OCI-LY7 (cell line): ENCODE measurements around the gene TXNIP. TPM values are rescaled to one million over a fixed set of nuclear protein-coding genes. Genes with fewer than 3 reads are reported as not detected.
A peak's percentile ranks its signal among the peaks of the same experiment; 100 is the strongest.

Experiments used
- BruUV-seq: library from RNA; stranded (reverse); fragments of 400-500 nt; replicated peaks from 2 replicates; lab custom pipeline; 2021; lab: Mats Ljungman, UMichigan
- CTCF ChIA-PET: fragments of 300-600 bp; sonication (Branson Sonifier 250); formaldehyde crosslinking; loops from one replicate; lab custom pipeline; 2022; ENCODE audit warnings: antibody characterized with exemption; ENCODE audit not compliant: unreplicated experiment; lab: Charles Lee
- POLR2A ChIA-PET: fragments of 300-600 bp; sonication (Branson Sonifier 250); formaldehyde crosslinking; loops from one replicate; lab custom pipeline; 2022; ENCODE audit warnings: antibody characterized with exemption; lab: Charles Lee
- DNase-seq: peaks from one replicate; pipeline ENCODE4 v3.0.0-alpha.2; 2015; ENCODE audit warnings: low spot score
- H2AFZ ChIP-seq: fragments of 200-600 bp; sonication (generic), shearing (Covaris generic); 2 replicates; pipeline ENCODE4 v1.6.1; 2014; ENCODE audit warnings: mild to moderate bottlenecking, antibody characterized with exemption, low read length, moderate library complexity
- H3K27ac ChIP-seq: fragments of 200-600 bp; sonication (generic); 2 replicates; pipeline ENCODE4 v1.5.1; 2014; ENCODE audit warnings: mixed run types, low read depth, mild to moderate bottlenecking, moderate library complexity, low read length, inconsistent platforms; ENCODE audit not compliant: poor library complexity, severe bottlenecking
- H3K36me3 ChIP-seq: fragments of 200-600 bp; sonication (generic); 2 replicates; pipeline ENCODE4 v1.6.1; 2014; ENCODE audit warnings: mild to moderate bottlenecking, antibody characterized with exemption, low read length, moderate library complexity, mixed read lengths; ENCODE audit not compliant: insufficient read depth
- H3K4me1 ChIP-seq: fragments of 200-600 bp; sonication (generic); 2 replicates; pipeline ENCODE4 v1.5.1; 2014; ENCODE audit warnings: mild to moderate bottlenecking, low read length; ENCODE audit not compliant: insufficient read depth, poor library complexity, severe bottlenecking
- H3K4me2 ChIP-seq: fragments of 200-600 bp; sonication (generic); 2 replicates; pipeline ENCODE4 v1.6.1; 2014; ENCODE audit warnings: mild to moderate bottlenecking, low read length
- H3K4me3 ChIP-seq: fragments of 200-600 bp; sonication (generic); 2 replicates; pipeline ENCODE4 v1.5.1; 2014; ENCODE audit warnings: mild to moderate bottlenecking, low read depth, low read length; ENCODE audit not compliant: poor library complexity, severe bottlenecking
- H3K79me2 ChIP-seq: fragments of 200-600 bp; sonication (generic); 2 replicates; pipeline ENCODE4 v1.6.1; 2016; ENCODE audit warnings: low read depth, mild to moderate bottlenecking, low read length, moderate library complexity, mixed read lengths; ENCODE audit not compliant: insufficient read depth
- H3K9me2 ChIP-seq: fragments of 200-600 bp; sonication (generic); 2 replicates; pipeline ENCODE4 v1.6.1; 2016; ENCODE audit warnings: mild to moderate bottlenecking, low read length, mixed read lengths; ENCODE audit not compliant: insufficient read depth
- H3K9me3 ChIP-seq: fragments of 200-600 bp; sonication (generic); 2 replicates; pipeline ENCODE4 v1.6.1; 2014; ENCODE audit warnings: mild to moderate bottlenecking, mixed run types, low read length, mixed read lengths
- H4K20me1 ChIP-seq: fragments of 200-600 bp; sonication (generic); 2 replicates; pipeline ENCODE4 v1.6.1; 2014; ENCODE audit warnings: mild to moderate bottlenecking, antibody characterized with exemption, low read length, moderate library complexity, mixed read lengths; ENCODE audit not compliant: insufficient read depth
- EZH2phosphoT487 ChIP-seq: fragments of 200-600 bp; sonication (generic); IDR thresholded peaks from 2 replicates; pipeline ENCODE4 v1.6.1; 2018; ENCODE audit warnings: low read depth, borderline replicate concordance, mild to moderate bottlenecking, mixed run types, antibody characterized with exemption, low read length, moderate library complexity, mixed read lengths
- intact Hi-C: fragments of 100-400 bp; cut with micrococcal nuclease; formaldehyde crosslinking; loops from one replicate; pipeline ENCODE4 v1.10.0; 2022; ENCODE audit not compliant: unreplicated experiment
- total RNA-seq, 2 experiments: library from RNA; depleted of rRNA in 1 of 2; stranded (reverse); fragments of >200 nt in 1 of 2; shearing (Covaris generic) in 1 of 2; gene quantifications; 2 replicates each; pipeline ENCODE4 v1.2.3, GENCODE V29; 2014 to 2022
- TF ChIP-seq, protein P1 (sequence below): fragments of 200-600 bp; sonication (generic); conservative IDR thresholded peaks from 2 replicates; pipeline ENCODE4 v1.5.1; 2014; ENCODE audit warnings: mild to moderate bottlenecking, antibody characterized with exemption, low read length, moderate library complexity, mixed read lengths

The TXNIP gene
- total RNA-seq, 2 experiments from 2014 or later = 50.3 to 144 TPM

DNA sequence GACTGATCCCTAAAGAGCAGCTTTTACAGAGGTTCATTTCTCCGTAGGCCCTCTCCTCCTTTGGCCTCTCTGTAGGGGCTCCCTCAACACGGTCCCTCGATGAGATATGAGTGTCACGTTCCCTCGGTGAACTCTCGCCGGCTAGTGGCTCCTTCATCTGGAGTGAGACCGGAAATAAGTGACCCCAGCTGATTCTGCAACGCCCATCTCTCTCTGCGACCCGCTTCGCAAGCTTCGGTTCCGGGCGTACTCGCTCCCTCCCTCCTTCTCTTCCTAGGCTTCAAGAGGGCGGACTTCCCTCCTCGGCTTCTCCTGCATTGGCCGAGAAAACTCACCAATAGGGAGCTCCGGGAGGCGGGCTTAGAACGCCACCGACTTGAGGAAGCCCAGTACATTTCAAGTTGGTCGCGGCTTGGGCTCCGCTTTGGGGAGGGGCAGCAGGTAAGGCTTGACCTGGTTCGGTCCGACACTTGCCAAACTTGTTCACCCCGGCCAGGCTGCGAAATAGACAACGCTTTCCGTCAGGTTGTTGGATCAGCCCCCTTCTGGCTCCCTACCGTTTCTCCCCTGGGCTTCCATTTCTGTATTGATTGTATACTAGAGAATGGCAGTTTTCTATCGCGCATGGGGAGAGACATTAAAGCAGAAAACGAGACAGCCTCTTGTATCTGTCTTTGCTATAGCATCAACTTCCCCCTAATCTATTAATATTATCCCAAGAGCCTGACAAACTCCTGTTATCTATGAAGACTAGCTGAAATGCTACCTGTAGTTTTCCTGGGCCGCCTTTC, 31.9 kb downstream of the TXNIP start, which contains the start of the genes ANKRD34A and POLR3GL:
TSS of gene ANKRD34A (minus strand) at position 248 of the 791 bp plus-strand sequence. CDS start 2,816 bp downstream, outside the sequence.
TSS of gene POLR3GL (plus strand) at position 363 of the 791 bp plus-strand sequence. CDS start 10,176 bp downstream, outside the sequence.
- ChIA-PET POLR2A (interaction anchor here (0.5 to 5.5 kb wide), 23 partner anchors 10 to 138 kb away, joined by 3 to 58 read pairs (median 4); partner anchors contain the start of genes NUDT17, PIAS3 and RBM8A), CTCF (interaction anchor here (0.6 to 1.1 kb wide), 4 partner anchors 33 to 119 kb away, joined by 3 read pairs; partner anchors contain the start of gene NUDT17)
- H4K20me1 ChIP-seq = no peaks in the 10 kb centered on the region
- H3K36me3 ChIP-seq = peaks cover 6% of the 10 kb centered on the region
- peaks cover 3% of the 10 kb centered on the region; the same call in 1 of the 2 replicates for H3K9me3 ChIP-seq
- peak within 1 kb of the TSS; percentile 84 for H2AFZ ChIP-seq
- H3K4me3 ChIP-seq = peak within 1 kb of the TSS; percentile 75
- TF ChIP-seq, protein P1, sequence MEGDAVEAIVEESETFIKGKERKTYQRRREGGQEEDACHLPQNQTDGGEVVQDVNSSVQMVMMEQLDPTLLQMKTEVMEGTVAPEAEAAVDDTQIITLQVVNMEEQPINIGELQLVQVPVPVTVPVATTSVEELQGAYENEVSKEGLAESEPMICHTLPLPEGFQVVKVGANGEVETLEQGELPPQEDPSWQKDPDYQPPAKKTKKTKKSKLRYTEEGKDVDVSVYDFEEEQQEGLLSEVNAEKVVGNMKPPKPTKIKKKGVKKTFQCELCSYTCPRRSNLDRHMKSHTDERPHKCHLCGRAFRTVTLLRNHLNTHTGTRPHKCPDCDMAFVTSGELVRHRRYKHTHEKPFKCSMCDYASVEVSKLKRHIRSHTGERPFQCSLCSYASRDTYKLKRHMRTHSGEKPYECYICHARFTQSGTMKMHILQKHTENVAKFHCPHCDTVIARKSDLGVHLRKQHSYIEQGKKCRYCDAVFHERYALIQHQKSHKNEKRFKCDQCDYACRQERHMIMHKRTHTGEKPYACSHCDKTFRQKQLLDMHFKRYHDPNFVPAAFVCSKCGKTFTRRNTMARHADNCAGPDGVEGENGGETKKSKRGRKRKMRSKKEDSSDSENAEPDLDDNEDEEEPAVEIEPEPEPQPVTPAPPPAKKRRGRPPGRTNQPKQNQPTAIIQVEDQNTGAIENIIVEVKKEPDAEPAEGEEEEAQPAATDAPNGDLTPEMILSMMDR = no peak
- TF ChIP-seq EZH2phosphoT487 = no peak
- H3K4me1 ChIP-seq = peaks cover 51% of the 10 kb centered on the region
- DNase-seq = peak; percentile 95
- peaks cover 6% of the 10 kb centered on the region; the same call in 1 of the 2 replicates for H3K79me2 ChIP-seq
- H3K4me2 ChIP-seq = peak within 1 kb of the TSS; percentile 96
- TSS peak; percentile 92 for BruUV-seq
- intact Hi-C loops = loop anchor here (1.0 kb wide), 1 partner anchor 37 kb away; the partner anchor contains the start of gene RBM8A
- no peaks in the 10 kb centered on the region for H3K9me2 ChIP-seq
- H3K27ac ChIP-seq = peak within 1 kb of the TSS; percentile 36

DNA sequence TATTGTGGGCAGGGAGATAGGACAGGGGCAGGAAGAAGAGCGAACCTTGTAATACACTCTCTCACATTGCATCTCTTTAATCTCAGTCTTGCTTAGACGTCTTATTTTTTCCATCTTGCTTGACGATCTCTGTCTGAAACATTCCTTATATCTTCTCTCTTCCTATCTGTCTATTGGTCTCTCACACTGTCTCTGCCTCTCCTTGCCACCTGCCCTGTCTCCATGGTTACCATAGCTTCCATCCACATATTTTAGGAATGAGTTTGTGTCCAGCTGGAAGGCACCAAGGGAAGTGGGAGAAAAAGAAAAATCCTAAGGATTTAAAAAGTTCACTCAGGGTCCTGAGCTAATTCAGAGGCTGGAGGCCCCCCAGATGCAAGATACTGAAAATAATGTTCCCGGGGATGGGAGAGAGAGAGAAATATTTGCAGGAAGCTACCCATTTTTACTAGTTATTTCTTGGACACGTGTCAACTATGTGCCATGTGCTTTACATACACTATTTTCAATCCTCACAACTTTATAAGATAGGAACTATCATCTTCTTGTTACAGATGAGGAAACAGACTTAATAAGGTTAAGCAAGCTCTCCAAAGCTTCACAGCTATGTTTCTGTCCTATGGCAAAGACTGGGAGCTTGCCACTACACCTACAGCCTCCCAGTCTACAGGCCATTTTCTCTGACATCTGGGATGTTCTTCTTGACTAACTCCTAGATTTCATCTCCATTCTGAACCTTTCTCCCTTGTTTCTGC, 32.9 kb downstream of the TXNIP start:
- Histone ChIP-seq H2AFZ (peak overlapping the region; percentile 27; the same call in 1 of the 2 replicates), H4K20me1 (no peaks in the 10 kb centered on the region), H3K79me2 (peaks cover 6% of the 10 kb centered on the region; the same call in 1 of the 2 replicates), H3K27ac (peak overlapping the region; percentile 26), H3K9me2 (no peaks in the 10 kb centered on the region), H3K36me3 (peaks cover 6% of the 10 kb centered on the region), H3K9me3 (peaks cover 3% of the 10 kb centered on the region; the same call in 1 of the 2 replicates), H3K4me3 (peak overlapping the region; percentile 75), H3K4me1 (peaks cover 61% of the 10 kb centered on the region), H3K4me2 (peak overlapping the region; percentile 96)
- no TSS peak for BruUV-seq
- ChIA-PET CTCF (no interaction called here), POLR2A (interaction anchor here (0.8 to 5.5 kb wide), 13 partner anchors 9 to 137 kb away, joined by 3 to 58 read pairs (median 6); partner anchors contain the start of genes NUDT17, PIAS3 and RBM8A)
- no peak for TF ChIP-seq EZH2phosphoT487
- TF ChIP-seq, protein P1 = no peak
- no peak for DNase-seq
- intact Hi-C loops = loop anchor here (1.0 kb wide), 1 partner anchor 36 kb away; the partner anchor contains the start of gene RBM8A
